Hypothalamus (tissue), 51 donors: ENCODE data around the gene CAMK1G.

Experiments
- DNase-seq, 51 donors: peaks; one replicate each; lab custom pipeline; 2025; lab: John Stamatoyannopoulos, UW

The CAMK1G gene

GRCh38 chr1:209629621-209630382 is 46.3 kb downstream of the CAMK1G start:
- DNase-seq: peak in 19 of 51 donors; percentile 9 to 77 (median 34)

- peak in 5 of 51 donors; percentile 27 to 77 (median 45) for DNase-seq
These were observed 47.1 kb downstream of the CAMK1G start for GRCh38 chr1:209630383-209631225.

GRCh38 chr1:209633335-209633997 is 50.0 kb downstream of the CAMK1G start:
- no peak for DNase-seq

GRCh38 chr1:209634005-209634737 is 50.7 kb downstream of the CAMK1G start:
- DNase-seq: no peak

DNA sequence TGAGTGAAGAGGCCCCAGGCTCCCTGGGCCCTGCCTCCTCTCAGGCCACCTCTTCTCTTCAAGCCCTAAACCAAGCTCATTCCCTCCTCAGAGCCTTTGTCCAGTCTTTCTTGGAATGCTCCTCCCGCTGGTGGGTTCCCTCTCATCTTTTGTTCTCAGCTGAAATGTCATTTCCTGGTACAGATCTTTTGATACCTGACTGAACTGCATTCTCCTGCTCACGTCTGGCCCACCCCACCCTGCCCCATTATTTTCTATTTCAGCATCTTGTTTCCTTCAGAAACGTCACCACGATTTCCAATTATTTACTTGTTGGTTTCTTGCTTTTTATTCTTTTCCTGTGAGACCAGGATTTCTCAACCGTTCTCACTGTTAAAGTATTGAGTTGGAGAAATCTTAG is 52.3 kb downstream of the CAMK1G start:
- DNase-seq: no peak

- DNase-seq: peak in 45 of 51 donors; percentile 14 to 94 (median 68)
These were observed 58.3 kb downstream of the CAMK1G start for GRCh38 chr1:209641832-209642172.

GRCh38 chr1:209642816-209643215 is 59.3 kb downstream of the CAMK1G start:
- DNase-seq: no peak

GRCh38 chr1:209643285-209644020 is 59.9 kb downstream of the CAMK1G start:
- DNase-seq: peak in 41 of 51 donors; percentile 19 to 93 (median 63)

DNA sequence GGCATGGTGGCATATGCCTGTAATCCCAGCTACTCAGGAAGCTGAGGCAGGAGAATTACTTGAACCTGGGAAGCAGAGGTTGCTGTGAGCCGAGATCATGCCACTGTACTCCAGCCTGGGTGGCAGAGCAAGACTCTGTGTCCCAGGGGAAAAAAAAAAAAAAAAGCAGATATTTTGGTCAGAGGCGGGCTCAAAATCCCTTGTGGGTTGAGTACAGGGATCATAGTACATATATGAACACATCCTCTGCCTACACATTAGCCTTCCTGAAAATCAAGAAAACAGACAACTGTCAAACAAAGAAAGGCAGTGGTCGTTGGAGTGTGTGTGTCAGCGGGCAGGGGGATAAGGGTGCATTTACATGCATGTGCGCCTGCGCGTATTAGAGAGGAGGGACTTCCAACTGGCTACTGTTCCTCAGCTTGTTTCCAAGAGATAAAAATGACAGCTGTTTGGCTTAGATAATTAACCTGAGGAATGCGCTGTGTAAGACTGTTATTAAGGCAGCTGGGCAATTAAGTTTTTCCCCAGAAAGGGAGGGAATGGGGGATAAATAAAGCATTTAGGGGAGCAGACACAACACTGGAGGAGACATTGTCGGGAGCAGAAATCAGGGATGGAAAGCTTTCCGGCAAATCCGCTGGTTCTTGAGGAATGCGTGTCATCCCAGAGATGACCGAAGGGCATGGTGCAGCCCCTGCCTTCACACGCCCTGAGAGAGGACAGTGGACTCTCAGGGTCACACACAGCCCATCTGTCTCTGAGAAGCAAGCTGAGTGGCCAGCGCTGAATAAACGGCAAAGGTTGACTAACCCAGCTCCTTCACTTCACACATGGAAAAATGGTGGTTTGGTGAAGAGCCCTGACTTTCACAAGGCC is 62.3 kb downstream of the CAMK1G start:
- DNase-seq: no peak

- DNase-seq: no peak
These were observed 63.0 kb downstream of the CAMK1G start for GRCh38 chr1:209646558-209646957.

- no peak for DNase-seq
These were observed 63.6 kb downstream of the CAMK1G start for GRCh38 chr1:209647156-209647555.

- no peak for DNase-seq
These were observed 64.8 kb downstream of the CAMK1G start for GRCh38 chr1:209648346-209648745.

- DNase-seq: no peak
These were observed 65.6 kb downstream of the CAMK1G start for GRCh38 chr1:209648931-209649776.

GRCh38 chr1:209650454-209650853 is 66.9 kb downstream of the CAMK1G start:
- no peak for DNase-seq

DNA sequence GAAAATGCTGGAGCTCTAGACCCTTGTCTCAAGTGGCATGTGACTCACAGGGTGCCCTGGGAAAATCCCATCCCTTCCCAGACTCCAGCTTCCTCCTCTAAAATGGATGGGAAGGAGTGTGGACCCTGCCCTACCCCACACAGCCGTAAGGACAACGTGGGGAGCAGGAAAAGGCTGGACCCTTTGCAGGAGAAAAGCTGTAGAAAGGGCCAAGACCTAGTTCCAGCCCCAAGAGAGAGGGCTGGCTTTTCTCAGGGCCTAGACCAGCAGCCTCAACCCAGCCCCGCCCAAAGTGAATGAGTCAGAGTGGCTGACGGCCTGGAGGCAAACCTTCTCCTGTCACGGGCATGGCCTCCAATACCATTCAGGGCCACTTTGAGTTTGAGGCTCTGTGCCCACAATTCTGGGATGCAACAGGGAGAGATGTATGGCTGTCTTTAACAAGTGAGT is 67.6 kb downstream of the CAMK1G start:
- DNase-seq: no peak

DNA sequence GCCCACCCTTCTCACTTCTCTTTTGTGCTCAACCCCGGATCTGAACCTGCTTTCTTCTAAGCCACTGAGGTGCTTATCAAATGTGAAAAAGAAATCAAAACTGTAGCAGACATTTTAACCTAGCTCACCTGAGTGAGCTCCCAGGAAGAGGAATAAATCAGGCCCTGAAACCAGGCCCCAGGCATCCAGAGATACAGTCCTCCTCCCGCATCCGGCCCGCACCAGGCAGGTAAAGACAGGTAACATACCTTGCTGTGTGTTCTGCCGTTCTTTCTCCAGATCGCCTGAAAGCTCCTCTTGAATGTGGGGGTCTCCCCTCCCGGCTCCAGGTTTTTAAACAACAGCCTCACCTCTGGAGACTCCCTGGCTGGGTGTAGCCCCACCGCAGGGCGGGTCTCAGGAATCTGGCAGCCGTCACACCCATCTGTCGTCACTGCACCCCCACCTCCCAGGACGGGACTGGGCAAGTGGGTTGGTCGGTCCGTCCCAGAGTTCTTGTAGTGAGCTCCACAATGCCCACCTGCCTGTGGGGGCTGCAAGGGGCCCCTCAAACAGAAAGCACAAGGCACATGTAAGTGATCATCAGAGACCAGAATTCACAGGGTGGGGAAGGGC is 68.7 kb downstream of the CAMK1G start, which contains the start of gene LAMB3:
LAMB3 (minus strand) TSS at position 305 of the 615 bp plus-strand sequence. CDS start 1,481 bp downstream, outside the sequence.
- DNase-seq: no peak

GRCh38 chr1:209652873-209653401 is 69.4 kb downstream of the CAMK1G start:
- DNase-seq: peak in 49 of 51 donors; percentile 13 to 94 (median 72)
